Measurements from ENCODE around the gene CMSS1. TPM values are rescaled to one million over a fixed set of nuclear protein-coding genes. Genes with fewer than 3 reads are reported as not detected.

Gene CMSS1
- total RNA-seq, 1 experiment from 2014 or later, result 64.1 TPM

- Histone ChIP-seq H2AFZ (ENCODE audit: low read depth, low read length, poor library complexity, severe bottlenecking) (peak overlapping the region; percentile 27), H3K27me3 (ENCODE audit: insufficient read depth, low read length) (no peaks in the 10 kb centered on the region), H3K4me3 (replicated peaks in 1 of 2; ENCODE audit: low read depth in 1 of 2, low read length in 2 of 2) (peak overlapping the region; percentile 65 to 74), H3K9me2 (ENCODE audit: insufficient read depth) (no peaks in the 10 kb centered on the region), H3K79me2 (ENCODE audit: insufficient read depth, low read length) (peaks cover 33% of the 10 kb centered on the region), H3K9ac (ENCODE audit: low read length) (peak overlapping the region; percentile 70), H3K36me3 (ENCODE audit: control insufficient read depth in 1 of 2, insufficient read depth in 2 of 2, low read length in 2 of 2) (no peaks in the 10 kb centered on the region), H3K4me2 (ENCODE audit: low read length) (peak overlapping the region; percentile 90), H3K27ac (ENCODE audit: low read depth, low read length) (peak overlapping the region; percentile 44; the same call in 1 of the 2 replicates), H3K4me1 (ENCODE audit: control insufficient read depth in 1 of 2, insufficient read depth in 2 of 2, low read length in 2 of 2) (peaks cover 5 to 17% of the 10 kb centered on the region in 2 experiments; a peak in 2 of 4 replicates), H4K20me1 (ENCODE audit: insufficient read depth) (no peaks in the 10 kb centered on the region), H3K9me3 (ENCODE audit: control insufficient read depth in 1 of 2, insufficient read depth in 1 of 2, low read depth in 1 of 2, low read length in 2 of 2) (no peaks in the 10 kb centered on the region)
- POLR2A ChIA-PET, result interaction anchor here (1.0 kb wide), 1 partner anchor 9 kb away, joined by 3 read pairs; no protein-coding TSS in a partner anchor
- TF ChIP-seq POLR2AphosphoS5 (IDR thresholded peaks at IDR 0.05; ENCODE audit: low read depth, low read length) (no peak), CEBPB (IDR thresholded peaks at IDR 0.05; ENCODE audit: low read depth) (no peak), ZFX (IDR thresholded peaks at IDR 0.05) (no peak), EZH2phosphoT487 (IDR thresholded peaks at IDR 0.05; ENCODE audit: borderline replicate concordance) (no peak), JUND (IDR thresholded peaks at IDR 0.05) (no peak), REST (IDR thresholded peaks at IDR 0.05; ENCODE audit: low read depth) (no peak), MAX (IDR thresholded peaks at IDR 0.05) (no peak)
- TF ChIP-seq, protein P1, sequence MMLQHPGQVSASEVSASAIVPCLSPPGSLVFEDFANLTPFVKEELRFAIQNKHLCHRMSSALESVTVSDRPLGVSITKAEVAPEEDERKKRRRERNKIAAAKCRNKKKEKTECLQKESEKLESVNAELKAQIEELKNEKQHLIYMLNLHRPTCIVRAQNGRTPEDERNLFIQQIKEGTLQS (IDR thresholded peaks at IDR 0.05), result no peak
- BruUV-seq (replicated peaks), result TSS peak; percentile 92
- no peak for ATAC-seq
- RAD21 ChIA-PET (ENCODE audit: low non-redundant PET in 1 of 2, low total read pairs in 2 of 2, uncharacterized antibody in 2 of 2, unreplicated experiment in 2 of 2), result no interaction called here
- intact Hi-C loops (cut with micrococcal nuclease), result no loop called here
- CTCF ChIA-PET, result interaction anchor here (1.2 to 1.3 kb wide), 2 partner anchors 9 to 15 kb away, joined by 4 to 5 read pairs; no protein-coding TSS in a partner anchor
- DNase-seq (ENCODE audit: low read depth, low spot score), result no peak
These were observed 620 bp upstream of the CMSS1 start for GRCh38 chr3:99817047-99817436.
